ENCODE data around the gene RCAN2.

DNA sequence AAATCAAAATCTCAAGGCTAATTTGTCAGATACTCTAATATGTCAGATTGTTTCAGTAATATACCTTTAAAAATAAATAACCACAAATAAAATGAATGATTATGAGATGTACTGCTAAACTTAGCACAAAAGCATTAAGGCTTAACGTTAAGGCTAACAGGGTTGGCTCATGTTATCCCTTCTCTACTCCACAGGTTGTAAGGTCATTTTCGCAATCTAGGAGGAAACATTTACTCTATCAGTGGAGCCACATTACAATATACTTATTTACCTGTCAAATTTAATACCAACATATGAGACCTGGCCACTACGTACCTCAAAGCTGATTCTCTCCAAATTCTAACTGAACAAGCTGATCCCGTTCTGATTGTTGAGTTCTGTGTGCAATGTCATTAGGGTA lies 95.7 kb downstream of the RCAN2 start:
- TF ChIP-seq, protein P1, sequence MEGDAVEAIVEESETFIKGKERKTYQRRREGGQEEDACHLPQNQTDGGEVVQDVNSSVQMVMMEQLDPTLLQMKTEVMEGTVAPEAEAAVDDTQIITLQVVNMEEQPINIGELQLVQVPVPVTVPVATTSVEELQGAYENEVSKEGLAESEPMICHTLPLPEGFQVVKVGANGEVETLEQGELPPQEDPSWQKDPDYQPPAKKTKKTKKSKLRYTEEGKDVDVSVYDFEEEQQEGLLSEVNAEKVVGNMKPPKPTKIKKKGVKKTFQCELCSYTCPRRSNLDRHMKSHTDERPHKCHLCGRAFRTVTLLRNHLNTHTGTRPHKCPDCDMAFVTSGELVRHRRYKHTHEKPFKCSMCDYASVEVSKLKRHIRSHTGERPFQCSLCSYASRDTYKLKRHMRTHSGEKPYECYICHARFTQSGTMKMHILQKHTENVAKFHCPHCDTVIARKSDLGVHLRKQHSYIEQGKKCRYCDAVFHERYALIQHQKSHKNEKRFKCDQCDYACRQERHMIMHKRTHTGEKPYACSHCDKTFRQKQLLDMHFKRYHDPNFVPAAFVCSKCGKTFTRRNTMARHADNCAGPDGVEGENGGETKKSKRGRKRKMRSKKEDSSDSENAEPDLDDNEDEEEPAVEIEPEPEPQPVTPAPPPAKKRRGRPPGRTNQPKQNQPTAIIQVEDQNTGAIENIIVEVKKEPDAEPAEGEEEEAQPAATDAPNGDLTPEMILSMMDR (conservative IDR thresholded peaks at IDR 0.05; ENCODE audit: low read depth, low read length), result no peak
- no peak for TF ChIP-seq EZH2 (IDR thresholded peaks at IDR 0.05; ENCODE audit: borderline replicate concordance, low read depth, low read length, poor library complexity, severe bottlenecking)

Data from A673 (cell line).